HG02571 (cell line): ENCODE measurements around the gene JOSD2.

ENCODE experiments used
- ATAC-seq: cut with Tn5 transposase; IDR thresholded peaks from one replicate; pipeline ENCODE4 v1.9.1; 2021; ENCODE audit warnings: mild to moderate bottlenecking, moderate library complexity; ENCODE audit not compliant: unreplicated experiment

The JOSD2 gene

DNA sequence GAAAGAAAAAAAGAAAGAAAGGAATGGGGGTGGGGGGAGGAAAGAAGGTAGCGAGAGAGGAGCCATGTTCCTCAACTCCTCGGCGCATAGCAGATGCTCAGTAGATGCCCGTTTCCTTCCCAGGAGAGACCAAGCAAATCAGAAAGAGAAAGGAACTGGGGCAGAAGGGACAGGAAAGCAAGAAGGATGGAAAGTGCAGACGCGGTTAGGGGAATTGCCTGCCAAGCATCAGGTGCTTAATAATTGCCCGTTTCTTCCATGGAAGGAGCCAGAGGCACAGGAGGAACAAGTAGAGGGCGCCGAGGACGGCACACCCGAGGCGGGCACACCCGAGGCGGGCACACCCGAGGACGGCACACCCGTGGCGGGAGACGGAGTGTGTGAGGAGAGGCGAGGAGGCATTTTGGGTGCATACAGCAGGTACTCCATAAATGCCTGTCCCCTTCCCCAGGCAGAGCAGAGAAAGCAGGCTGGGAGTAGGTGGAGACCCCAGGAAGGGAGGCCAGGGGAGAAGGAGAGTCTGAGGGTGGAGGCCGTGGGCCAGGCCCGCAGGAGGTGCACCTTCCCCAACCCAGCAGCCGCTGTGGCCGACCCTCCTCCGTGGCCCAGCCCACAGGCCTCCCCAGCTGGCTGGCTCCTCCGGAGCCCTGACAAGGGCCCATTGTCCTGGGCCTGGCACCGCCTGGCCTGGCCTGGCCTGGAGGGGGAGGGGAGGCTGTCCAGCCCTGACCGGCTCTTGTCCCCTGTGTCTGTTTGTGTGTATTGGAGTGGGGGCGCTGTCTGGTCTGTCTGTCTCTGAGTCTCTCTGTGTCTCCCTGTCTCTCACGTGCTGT lies 14.6 kb downstream of the JOSD2 start:
- ATAC-seq: no peak

DNA sequence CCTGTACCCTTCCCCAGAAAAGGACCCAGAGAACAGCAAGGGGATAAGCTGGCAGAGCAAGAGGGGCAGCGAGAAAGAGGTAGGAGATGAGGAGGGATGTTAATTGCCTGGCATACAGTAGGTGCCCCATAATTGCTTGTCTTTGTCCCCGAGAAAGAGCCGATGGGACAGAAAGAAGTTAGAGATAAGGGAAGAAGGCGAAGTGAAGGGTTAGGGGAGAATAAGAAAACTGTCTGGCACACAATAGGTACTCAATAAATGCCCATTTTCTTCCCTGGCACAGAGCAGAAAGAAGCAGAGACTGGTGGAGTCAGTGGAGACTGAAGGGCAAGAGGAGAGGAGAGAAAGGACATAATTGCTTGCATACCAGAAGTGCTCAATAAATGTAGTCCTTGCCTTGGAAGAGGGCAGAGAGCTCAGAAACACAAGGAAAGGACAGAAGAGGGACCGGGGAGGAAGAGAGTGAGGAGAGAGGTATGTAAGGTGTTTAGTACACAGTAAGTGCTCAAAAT lies 15.9 kb downstream of the JOSD2 start:
- ATAC-seq: no peak

DNA sequence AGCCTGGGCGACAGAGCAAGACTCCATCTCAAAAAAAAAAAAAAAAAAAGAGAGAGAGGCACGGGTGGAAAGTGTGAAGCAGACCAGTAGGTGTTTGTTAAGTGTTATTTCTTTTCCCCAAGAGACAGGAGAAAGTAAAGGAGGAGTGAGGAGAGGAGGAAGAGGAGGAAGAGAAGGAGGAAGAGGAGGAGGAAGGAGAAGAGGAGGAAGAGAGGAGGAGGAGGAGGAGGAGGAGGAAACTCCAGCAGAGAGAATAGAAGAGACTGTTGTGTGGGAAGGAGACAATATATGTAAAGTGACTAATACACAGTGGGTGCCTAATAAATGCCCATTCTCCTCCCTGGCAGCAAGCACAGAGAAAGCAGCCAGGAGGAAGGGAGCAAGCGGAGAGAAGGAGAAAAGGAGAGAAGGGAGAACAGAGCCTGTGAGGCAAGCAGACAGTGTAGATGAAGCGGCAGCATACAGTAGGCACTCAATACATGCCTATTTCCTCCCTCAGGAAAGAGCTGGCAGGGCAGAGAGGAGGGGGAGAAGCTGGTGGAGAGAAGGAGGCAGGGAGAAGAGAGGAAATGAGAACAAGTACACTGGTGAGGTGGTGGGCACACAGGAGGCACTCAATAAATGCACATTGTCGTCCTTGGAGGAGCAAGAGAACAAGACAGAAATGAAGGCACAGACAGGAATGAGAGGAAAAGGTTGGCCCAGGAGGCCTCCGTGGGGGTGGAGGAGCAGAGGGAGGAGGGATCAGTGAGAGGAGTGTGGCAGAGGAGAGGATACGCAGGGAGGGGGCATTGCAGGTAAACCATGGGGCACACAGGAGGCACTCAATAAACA lies 16.6 kb downstream of the JOSD2 start:
- no peak for ATAC-seq

DNA sequence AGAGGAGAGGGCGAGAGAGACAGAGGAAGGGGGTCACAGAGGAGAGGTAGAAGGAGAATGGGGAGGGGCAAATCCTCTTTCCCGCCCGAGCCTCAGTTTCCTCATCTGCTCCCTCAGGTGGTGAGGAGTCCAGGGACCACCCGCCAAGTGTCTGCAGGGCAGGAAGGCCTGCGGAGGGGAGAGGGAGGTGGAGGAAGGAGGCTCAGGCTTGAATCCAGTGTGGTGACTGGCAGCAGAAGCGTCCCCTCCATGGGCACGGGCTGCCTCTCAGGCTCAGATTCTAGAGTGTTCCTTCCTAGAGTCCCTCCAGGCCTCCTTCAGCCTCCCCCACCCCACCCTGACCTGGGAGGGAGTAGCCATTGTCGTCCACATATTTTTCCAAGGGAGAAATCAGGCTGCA lies 17.8 kb downstream of the JOSD2 start:
- ATAC-seq: no peak

DNA sequence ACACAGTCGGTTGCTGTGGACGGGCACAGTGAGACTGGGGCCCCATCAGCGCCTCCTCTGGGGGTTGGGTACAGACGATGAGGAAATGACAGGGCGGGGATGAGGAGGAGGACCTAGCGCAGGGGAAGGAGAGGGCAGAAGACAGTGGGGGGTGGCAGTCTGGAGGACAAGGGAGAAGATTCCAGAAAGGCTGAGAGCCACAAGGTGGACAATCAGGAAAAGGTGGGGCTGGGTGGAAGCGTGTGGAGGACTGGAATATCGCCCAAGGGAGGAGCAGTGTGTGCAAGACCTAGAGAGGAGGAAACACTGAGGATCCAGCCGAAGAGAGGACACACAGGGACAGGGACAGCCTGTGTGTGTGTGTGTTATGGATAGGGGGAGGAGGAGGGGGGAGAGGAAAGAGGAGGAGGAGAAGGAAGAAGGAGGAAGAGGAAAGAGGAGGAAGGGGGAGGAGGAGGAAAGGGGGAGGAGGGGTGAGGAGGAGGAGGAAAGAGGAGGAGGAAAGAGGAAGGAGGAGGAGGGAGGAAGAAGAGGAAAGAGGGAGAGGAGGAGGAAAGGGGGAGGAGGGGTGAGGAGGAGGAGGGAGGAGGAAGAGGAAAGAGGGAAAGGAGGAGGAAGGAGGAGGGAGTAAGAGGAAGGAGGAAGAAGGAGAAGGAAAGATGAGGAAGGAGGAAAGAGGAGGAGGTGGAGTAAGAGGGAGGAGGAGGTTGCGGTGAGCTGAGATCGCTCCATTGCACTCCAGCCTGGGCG lies 18.5 kb downstream of the JOSD2 start:
- ATAC-seq: no peak

DNA sequence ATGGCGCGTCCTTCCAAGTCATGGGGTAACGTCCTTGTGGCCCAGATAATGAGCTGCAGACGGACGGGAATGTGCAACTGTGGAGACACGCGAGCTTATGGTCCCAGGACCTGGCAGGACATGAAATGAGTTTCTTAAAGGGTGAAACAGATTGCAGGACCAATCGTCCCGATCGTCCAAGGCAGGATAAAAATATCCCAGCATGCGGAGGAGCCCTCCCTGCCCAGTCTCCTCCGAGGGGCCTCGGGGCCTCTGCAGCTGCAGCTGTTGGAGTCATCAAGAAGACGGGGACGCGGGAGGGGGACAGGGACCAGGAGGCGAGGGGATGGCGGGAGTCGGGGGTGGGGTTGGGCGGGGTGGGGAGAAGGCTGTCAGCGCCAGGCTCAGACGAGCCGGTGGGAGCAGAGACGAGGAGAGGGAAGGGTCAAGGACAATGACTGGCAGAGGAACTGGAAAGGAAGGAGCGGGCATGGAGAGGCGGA lies 20.0 kb downstream of the JOSD2 start:
- ATAC-seq: no peak

DNA sequence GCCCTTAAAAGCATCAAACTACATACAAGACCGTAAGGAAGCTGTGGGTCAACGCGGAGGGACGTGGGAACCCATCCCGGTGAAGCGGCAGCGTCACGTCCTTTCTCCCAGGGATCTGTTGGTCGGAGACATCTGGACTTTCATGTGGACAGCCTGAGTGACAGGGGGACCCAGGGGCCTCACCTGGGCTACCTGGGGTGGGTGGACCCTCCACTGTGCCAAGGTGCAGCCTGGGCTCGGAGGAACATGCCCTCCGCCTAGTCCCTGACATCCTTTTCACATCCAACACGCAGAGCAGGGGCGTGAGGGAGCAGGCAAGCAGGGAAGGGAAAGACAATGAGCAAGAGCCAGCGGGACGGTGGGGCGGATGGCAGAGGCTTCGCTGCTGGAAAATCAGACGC lies 20.6 kb downstream of the JOSD2 start:
- no peak for ATAC-seq

DNA sequence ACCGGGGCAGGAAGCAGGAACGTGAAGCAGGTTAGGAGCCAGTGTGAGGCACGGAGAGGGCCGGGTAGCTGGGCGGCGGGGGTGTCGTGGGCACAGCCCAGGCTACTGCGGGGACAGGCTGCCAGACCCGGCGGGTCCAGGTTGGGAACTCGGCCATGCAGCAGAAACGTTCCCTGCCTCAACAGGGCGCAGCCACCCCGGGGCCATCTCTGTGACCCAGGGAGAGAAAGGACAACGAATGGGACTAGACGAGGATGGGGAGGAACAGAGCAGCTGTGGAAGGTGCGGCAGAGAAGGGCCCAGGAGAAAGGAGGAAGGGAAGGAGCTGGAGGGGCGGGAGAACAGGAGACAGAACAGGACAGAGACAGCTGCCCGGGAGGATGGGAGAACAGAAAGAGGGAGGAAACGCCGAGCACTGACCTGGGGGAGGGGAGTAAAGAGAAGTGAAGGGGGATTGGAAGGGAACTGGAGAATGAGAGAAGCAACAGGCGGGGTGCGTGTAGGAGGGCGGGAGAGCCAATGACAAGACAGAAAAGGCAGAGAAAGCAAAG lies 21.5 kb downstream of the JOSD2 start:
- ATAC-seq: no peak

DNA sequence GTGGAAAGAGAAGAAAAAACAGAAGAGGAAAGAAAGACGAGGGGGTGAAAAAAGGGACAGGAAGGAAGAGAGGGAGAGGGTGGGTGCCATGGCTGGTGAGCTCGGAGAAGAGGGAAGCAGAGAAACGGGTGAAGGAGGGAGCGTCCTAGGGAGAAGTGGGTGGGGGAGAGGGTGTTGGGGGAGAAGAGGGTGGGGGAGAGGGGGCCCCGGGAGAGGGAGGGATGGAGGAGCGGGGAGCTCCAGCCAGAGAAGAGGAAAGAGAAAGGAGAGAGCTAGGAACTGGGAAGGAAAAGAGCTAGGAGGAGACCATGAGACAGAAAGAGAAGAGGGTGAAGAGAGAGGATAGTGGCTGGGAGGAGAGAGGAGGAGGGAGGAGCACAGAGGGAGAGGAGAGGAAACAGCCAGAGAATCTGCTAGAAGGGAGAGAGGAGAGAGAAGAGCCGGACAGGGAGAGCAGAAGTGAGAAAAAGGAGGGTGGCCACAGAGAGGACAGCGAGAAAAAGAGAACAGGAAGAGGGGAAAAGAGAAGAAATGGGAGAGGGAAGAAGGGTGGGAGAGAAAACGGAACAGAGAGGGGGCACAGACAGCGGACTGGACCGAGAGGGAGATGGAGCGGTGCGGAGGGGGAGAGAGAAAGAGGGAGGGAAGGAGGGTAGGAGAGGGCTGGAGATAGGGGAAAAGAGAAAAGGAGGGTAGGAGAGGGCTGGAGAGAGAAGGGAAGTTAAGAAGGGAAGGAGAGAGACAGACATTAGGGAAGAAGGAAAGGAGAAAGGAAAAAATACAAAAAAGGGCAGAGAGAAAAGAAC lies 22.4 kb downstream of the JOSD2 start:
- ATAC-seq: no peak

GRCh38 chr19:50486823-50487515 lies 24.0 kb downstream of the JOSD2 start:
- ATAC-seq: no peak

DNA sequence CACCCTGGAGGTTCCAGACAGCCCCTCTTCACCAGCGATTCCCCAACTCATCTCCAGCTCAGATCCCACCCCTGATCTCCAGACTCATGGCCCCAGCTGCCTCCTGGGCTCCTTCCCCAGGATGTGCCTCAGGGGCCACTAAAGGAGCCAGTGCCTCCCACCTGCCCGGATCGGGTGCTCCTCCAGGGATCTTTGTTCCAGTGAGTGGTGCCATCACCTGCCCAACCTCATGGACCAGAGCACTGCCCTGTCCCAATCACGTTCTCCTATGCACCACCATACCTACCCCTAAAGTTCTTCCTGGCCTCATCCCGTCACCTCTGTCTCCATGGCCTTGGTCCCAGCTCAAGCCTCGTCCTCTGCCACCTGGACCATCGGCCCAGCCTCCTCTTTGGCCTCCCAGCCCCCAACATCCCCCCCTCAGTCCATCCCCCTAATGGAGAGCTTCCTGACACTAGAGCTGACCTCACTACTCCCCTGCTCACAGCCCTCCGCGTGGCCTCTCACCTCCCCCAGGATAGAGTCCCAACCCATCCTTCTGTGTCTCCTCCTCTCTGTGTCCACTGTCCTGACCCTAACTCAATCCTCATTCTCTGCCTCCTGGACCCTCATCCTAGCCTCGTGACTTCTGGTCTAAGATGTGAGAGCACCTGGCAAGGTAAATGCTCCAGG lies 25.6 kb downstream of the JOSD2 start:
- ATAC-seq: no peak

DNA sequence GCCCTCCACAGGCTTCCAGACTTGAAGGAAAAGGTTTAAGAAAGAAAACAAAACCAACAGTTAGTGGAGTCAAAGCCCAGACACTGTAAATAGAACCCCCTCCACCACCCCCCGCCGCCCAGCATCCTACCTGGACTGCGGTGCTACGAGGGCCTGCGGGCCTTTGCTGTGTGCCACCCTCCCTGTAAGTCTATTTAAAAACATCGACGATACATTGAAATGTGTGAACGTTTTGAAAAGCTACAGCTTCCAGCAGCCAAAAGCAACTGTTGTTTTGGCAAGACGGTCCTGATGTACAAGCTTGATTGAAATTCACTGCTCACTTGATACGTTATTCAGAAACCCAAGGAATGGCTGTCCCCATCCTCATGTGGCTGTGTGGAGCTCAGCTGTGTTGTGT lies 28.1 kb downstream of the JOSD2 start:
- no peak for ATAC-seq

- no peak for ATAC-seq
Observed at GRCh38 chr19:50482271-50482855, 28.6 kb downstream of the JOSD2 start.

DNA sequence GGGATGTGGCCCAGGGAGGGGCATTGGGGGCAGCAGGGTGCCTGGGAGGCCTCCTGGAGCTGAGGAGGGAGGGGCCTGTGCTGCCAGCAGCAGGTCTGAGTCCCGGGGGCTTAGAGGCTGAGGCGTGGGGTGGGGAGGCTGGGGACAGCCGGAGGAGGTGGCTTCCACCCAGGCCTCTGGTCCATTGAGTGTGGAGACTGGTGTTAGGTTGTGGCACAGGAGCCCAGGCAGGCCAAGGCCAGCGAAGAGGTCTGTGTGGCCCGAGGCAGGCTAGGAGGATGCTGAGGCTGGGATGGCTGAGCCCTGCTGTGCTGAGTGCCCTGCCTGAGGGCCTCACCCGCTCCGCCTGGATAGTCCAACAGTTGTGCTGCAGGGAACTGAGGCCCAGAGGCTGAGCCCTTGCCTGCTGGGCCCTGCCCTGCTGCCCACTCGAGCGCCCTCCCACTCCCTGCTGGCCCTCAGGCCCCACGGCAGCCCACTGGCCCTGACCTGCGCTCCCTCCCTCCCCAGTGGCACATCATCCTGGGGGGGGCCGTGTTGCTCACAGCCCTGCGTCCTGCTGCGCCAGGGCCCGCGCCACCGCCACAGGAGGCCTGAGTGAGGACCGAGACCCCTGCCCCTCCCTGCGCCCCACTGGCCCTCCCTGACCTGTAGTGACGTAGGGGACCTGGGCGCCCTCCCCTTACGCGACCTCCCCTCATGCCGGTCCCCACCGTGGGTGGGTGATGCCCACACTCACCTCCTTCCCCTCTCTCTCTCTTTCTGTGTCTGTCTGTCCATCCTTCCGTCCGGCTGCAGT lies 29.4 kb downstream of the JOSD2 start:
- ATAC-seq: no peak

DNA sequence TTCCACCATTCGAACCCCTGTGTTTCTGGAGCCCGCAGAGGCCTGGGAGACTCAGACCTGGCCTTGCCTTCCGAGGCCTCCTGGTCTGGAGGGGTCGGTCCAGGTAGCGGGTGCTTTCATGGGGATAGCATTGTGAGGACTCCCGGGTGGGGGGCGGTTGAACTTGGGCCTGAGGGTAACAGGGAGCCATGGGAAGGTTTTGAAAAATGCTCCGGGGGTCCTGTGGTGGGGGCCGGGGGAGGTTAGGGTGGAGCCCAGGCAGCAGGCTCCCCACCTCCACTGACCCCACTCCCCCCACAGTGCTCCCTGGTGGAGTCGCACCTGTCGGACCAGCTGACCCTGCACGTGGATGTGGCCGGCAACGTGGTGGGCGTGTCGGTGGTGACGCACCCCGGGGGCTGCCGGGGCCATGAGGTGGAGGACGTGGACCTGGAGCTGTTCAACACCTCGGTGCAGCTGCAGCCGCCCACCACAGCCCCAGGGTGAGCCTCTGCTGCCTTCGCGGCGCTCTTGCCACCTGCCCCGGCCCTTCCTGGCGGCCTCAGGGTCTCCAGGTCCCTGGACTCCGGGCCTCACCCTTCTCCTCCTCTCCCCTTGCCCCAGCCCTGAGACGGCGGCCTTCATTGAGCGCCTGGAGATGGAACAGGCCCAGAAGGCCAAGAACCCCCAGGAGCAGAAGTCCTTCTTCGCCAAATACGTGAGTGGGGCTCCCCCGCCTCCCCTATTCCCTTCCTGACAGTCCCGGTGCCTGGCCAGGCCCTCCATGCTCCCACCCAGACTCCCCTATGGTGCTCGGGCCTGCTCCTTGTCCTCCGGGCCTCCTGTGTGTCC lies 30.5 kb downstream of the JOSD2 start:
- no peak for ATAC-seq

DNA sequence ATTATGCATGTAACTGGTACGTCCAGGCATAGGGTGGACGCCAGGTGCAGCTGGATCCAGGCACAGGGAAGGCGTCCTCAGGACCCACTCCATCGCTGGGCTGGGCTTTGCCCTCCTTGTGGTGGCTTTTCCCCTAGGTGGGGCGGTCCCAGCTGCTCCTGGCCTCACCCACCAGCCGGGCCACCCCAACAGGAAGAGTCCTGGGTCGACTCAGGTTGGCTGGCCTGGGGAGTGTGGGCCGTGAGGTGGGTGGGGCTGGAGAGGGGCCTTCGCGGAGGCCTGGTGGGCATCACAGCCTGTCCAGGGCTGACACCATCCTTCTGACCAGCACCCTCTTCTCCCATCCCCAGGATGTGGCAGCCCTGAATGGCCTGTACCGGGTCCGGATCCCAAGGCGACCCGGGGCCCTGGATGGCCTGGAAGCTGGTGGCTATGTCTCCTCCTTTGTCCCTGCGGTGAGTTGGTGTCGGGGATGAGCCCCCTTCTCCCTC lies 31.2 kb downstream of the JOSD2 start:
- no peak for ATAC-seq
